ENCODE measurements around the gene SV2A. TPM values are rescaled to one million over a fixed set of nuclear protein-coding genes. Genes with fewer than 3 reads are reported as not detected.
A peak's percentile ranks its signal among the peaks of the same experiment; 100 is the strongest.

The SV2A gene
- total and polyA plus RNA-seq, 7 donors = 0.13 to 0.48 (median 0.17) TPM

- peaks cover 0 to 40% of the 10 kb centered on the region in 2 donors for H3K36me3 ChIP-seq (ENCODE audit: insufficient read depth in 1 of 2, low read depth in 1 of 2)
- no peaks in the 10 kb centered on the region for H3K9me3 ChIP-seq
- no peaks in the 10 kb centered on the region for H3K27me3 ChIP-seq (ENCODE audit: insufficient read depth in 3 of 3, low read length in 2 of 3)
- intact Hi-C loops (cut with DNase I) = loop anchor here (2.0 to 5.0 kb wide), 2 partner anchors 35 to 37 kb away; no protein-coding TSS in a partner anchor
- H3K4me3 ChIP-seq = peak within 1 kb of the TSS; percentile 100
- 0 to 1% (median 0%) methylated on average over 44 to 47 of the region's 47 CpGs for WGBS, 3 donors
- ATAC-seq (peak; percentile 98 to 99 (median 98)), DNase-seq (peak; percentile 96 to 98)
- peak within 1 kb of the TSS; percentile 96 for H3K27ac ChIP-seq
- H3K4me1 ChIP-seq = peaks cover 27% of the 10 kb centered on the region
- peak; percentile 3 for TF ChIP-seq CTCF (IDR thresholded peaks at IDR 0.05)
Observed at GRCh38 chr1:149927563-149928400, 10.1 kb upstream of the SV2A start, which contains the start of gene SF3B4. Gene SF3B4 (minus strand): TSS chr1:149927803. CDS start chr1:149927759, 44 bp downstream.

GRCh38 chr1:149927056-149927562 is 9.5 kb upstream of the SV2A start:
- no peak for ATAC-seq
- peak; percentile 13 for TF ChIP-seq CTCF (IDR thresholded peaks at IDR 0.05)
- H3K4me1 ChIP-seq = peaks cover 27% of the 10 kb centered on the region
- no peak for DNase-seq
- no peaks in the 10 kb centered on the region for H3K9me3 ChIP-seq
- intact Hi-C loops (cut with DNase I) = loop anchor here (2.0 to 5.0 kb wide), 2 partner anchors 35 to 36 kb away; no protein-coding TSS in a partner anchor
- peak overlapping the region; percentile 96 for H3K27ac ChIP-seq
- no peaks in the 10 kb centered on the region for H3K27me3 ChIP-seq (ENCODE audit: insufficient read depth in 3 of 3, low read length in 2 of 3)
- WGBS, 3 donors = 2 to 5% (median 3%) methylated on average over 10 of the region's 10 CpGs
- H3K36me3 ChIP-seq (ENCODE audit: insufficient read depth in 1 of 2, low read depth in 1 of 2) = peaks cover 0 to 46% of the 10 kb centered on the region in 2 donors
- peak overlapping the region; percentile 100 for H3K4me3 ChIP-seq

- ATAC-seq (no peak), DNase-seq (no peak)
- H3K4me1 ChIP-seq = peaks cover 27% of the 10 kb centered on the region
- no peaks in the 10 kb centered on the region for H3K27me3 ChIP-seq (ENCODE audit: insufficient read depth in 3 of 3, low read length in 2 of 3)
- WGBS, 3 donors = 90 to 93% (median 92%) methylated on average over 9 of the region's 9 CpGs
- no peaks in the 10 kb centered on the region for H3K9me3 ChIP-seq
- peaks cover 0 to 54% of the 10 kb centered on the region in 2 donors for H3K36me3 ChIP-seq (ENCODE audit: insufficient read depth in 1 of 2, low read depth in 1 of 2)
- peak overlapping the region; percentile 100 for H3K4me3 ChIP-seq
- intact Hi-C loops (cut with DNase I) = loop anchor here (2.0 to 5.0 kb wide), 2 partner anchors 34 to 35 kb away; no protein-coding TSS in a partner anchor
- no peak overlapping the region for H3K27ac ChIP-seq
- no peak for TF ChIP-seq CTCF (IDR thresholded peaks at IDR 0.05)
Observed at GRCh38 chr1:149926296-149926695, 8.7 kb upstream of the SV2A start.

- no peak for DNase-seq
- no peak for TF ChIP-seq CTCF (IDR thresholded peaks at IDR 0.05)
- intact Hi-C loops (cut with DNase I) = loop anchor here (2.0 to 5.0 kb wide), 2 partner anchors 33 to 35 kb away; no protein-coding TSS in a partner anchor
- Histone ChIP-seq H3K27me3 (ENCODE audit: insufficient read depth in 3 of 3, low read length in 2 of 3) (no peaks in the 10 kb centered on the region), H3K27ac (no peak overlapping the region), H3K36me3 (ENCODE audit: insufficient read depth in 1 of 2, low read depth in 1 of 2) (peaks cover 0 to 54% of the 10 kb centered on the region in 2 donors), H3K4me3 (peak overlapping the region; percentile 100), H3K4me1 (peaks cover 27% of the 10 kb centered on the region), H3K9me3 (no peaks in the 10 kb centered on the region)
- no peak for ATAC-seq
- WGBS, 3 donors = 76 to 100% (median 90%) methylated on average over 1 to 2 of the region's 2 CpGs
Observed at GRCh38 chr1:149925751-149926150, 8.1 kb upstream of the SV2A start.
